Measurements from ENCODE around the gene CYB561D1. TPM values are rescaled to one million over a fixed set of nuclear protein-coding genes. Genes with fewer than 3 reads are reported as not detected.

The CYB561D1 gene
- total and polyA plus RNA-seq, 9 of the 15 experiments (the other 6 are each of a cell fraction or from before 2014, with no cell fraction given): 0.71 to 7.2 (median 3.5) TPM

DNA sequence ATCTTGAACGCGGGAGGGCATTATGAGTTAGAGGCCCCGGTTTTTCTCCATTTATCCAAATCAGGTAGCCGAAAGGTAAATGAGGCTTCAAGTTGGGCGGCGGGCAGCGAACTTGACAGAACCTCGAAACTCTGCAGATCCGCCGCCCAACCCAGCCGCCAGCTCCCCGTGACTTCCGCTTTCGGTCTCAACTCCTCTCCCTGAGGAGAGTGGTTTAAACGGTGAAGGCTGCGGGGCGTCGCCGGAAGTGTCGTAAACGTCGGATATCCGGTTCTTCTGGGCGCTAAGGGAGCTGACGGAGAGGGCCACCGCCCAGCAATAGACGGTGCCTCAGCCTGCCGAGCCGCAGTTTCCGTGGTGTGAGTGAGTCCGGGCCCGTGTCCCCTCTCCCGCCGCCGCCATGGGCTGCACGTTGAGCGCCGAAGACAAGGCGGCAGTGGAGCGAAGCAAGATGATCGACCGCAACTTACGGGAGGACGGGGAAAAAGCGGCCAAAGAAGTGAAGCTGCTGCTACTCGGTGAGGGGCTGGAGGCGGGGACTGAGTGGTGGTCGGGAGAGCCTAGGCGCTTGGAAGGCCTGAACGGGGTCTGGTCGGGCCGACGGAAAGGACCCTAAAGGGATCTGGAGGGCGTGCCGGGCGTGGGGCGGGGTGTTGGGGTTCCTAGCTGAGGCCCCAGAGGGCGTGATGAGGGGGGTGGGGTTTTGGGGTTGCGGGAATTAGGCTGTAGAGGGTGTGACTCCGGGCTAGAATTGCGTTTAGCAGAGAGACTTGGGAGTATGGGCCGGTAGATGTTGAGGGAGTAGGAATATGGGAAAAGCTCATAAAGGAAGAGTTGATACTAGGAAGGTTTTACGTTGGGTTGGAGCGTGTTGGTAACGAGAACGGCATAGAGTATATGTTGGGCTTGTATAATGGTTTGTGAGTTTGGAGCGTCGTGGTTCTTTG is 54.7 kb downstream of the CYB561D1 start, which contains the start of gene GNAI3 (continued):
- TF ChIP-seq CCAR2 (IDR thresholded peaks at IDR 0.05; ENCODE audit: low read depth, low read length) (no peak), SIX5 (IDR thresholded peaks at IDR 0.05; ENCODE audit: borderline replicate concordance in 1 of 2, insufficient read depth in 1 of 2, low read depth in 1 of 2, low read length in 2 of 2) (no peak), RBBP5 (IDR thresholded peaks at IDR 0.05; ENCODE audit: borderline replicate concordance, insufficient read depth, low read length, poor library complexity, severe bottlenecking) (peak; percentile 96), GTF2F1 (IDR thresholded peaks at IDR 0.05; ENCODE audit: low read depth, low read length) (0 out of 2 replicates have a peak, but pooled peaks have one; percentile 20), FOXA1 (IDR thresholded peaks at IDR 0.05; ENCODE audit: borderline replicate concordance) (no peak), RBM25 (IDR thresholded peaks at IDR 0.05; ENCODE audit: low read depth, low read length, severe bottlenecking) (no peak), SRSF9 (IDR thresholded peaks at IDR 0.05; ENCODE audit: borderline replicate concordance, low read depth, low read length) (no peak), BMI1 (IDR thresholded peaks at IDR 0.05; ENCODE audit: low read length) (no peak), E2F3 (CRISPR knock-in tag; IDR thresholded peaks at IDR 0.05) (no peak), ZNF184 (CRISPR knock-in tag; IDR thresholded peaks at IDR 0.05) (no peak), NFYB (IDR thresholded peaks at IDR 0.05; ENCODE audit: extremely low read depth, insufficient read length) (no peak), SMAD1 (IDR thresholded peaks at IDR 0.05; ENCODE audit: low read depth, low read length, partially characterized antibody) (peak; percentile 90), KLF10 (CRISPR knock-in tag; IDR thresholded peaks at IDR 0.05) (no peak), CSDE1 (IDR thresholded peaks at IDR 0.05) (no peak)
- TF ChIP-seq, protein P1, sequence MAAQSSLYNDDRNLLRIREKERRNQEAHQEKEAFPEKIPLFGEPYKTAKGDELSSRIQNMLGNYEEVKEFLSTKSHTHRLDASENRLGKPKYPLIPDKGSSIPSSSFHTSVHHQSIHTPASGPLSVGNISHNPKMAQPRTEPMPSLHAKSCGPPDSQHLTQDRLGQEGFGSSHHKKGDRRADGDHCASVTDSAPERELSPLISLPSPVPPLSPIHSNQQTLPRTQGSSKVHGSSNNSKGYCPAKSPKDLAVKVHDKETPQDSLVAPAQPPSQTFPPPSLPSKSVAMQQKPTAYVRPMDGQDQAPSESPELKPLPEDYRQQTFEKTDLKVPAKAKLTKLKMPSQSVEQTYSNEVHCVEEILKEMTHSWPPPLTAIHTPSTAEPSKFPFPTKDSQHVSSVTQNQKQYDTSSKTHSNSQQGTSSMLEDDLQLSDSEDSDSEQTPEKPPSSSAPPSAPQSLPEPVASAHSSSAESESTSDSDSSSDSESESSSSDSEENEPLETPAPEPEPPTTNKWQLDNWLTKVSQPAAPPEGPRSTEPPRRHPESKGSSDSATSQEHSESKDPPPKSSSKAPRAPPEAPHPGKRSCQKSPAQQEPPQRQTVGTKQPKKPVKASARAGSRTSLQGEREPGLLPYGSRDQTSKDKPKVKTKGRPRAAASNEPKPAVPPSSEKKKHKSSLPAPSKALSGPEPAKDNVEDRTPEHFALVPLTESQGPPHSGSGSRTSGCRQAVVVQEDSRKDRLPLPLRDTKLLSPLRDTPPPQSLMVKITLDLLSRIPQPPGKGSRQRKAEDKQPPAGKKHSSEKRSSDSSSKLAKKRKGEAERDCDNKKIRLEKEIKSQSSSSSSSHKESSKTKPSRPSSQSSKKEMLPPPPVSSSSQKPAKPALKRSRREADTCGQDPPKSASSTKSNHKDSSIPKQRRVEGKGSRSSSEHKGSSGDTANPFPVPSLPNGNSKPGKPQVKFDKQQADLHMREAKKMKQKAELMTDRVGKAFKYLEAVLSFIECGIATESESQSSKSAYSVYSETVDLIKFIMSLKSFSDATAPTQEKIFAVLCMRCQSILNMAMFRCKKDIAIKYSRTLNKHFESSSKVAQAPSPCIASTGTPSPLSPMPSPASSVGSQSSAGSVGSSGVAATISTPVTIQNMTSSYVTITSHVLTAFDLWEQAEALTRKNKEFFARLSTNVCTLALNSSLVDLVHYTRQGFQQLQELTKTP (IDR thresholded peaks at IDR 0.05; ENCODE audit: low read depth in 1 of 2, partially characterized antibody in 2 of 2): no peak
- TF ChIP-seq, protein P2, sequence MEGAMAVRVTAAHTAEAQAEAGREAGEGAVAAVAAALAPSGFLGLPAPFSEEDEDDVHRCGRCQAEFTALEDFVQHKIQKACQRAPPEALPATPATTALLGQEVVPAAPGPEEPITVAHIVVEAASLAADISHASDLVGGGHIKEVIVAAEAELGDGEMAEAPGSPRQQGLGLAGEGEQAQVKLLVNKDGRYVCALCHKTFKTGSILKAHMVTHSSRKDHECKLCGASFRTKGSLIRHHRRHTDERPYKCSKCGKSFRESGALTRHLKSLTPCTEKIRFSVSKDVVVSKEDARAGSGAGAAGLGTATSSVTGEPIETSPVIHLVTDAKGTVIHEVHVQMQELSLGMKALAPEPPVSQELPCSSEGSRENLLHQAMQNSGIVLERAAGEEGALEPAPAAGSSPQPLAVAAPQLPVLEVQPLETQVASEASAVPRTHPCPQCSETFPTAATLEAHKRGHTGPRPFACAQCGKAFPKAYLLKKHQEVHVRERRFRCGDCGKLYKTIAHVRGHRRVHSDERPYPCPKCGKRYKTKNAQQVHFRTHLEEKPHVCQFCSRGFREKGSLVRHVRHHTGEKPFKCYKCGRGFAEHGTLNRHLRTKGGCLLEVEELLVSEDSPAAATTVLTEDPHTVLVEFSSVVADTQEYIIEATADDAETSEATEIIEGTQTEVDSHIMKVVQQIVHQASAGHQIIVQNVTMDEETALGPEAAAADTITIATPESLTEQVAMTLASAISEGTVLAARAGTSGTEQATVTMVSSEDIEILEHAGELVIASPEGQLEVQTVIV (CRISPR knock-in tag; IDR thresholded peaks at IDR 0.05; ENCODE audit: borderline replicate concordance): peak; percentile 91
- TF ChIP-seq, protein P3, sequence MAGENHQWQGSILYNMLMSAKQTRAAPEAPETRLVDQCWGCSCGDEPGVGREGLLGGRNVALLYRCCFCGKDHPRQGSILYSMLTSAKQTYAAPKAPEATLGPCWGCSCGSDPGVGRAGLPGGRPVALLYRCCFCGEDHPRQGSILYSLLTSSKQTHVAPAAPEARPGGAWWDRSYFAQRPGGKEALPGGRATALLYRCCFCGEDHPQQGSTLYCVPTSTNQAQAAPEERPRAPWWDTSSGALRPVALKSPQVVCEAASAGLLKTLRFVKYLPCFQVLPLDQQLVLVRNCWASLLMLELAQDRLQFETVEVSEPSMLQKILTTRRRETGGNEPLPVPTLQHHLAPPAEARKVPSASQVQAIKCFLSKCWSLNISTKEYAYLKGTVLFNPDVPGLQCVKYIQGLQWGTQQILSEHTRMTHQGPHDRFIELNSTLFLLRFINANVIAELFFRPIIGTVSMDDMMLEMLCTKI (IDR thresholded peaks at IDR 0.05; ENCODE audit: partially characterized antibody): no peak
- TF ChIP-seq, protein P4, sequence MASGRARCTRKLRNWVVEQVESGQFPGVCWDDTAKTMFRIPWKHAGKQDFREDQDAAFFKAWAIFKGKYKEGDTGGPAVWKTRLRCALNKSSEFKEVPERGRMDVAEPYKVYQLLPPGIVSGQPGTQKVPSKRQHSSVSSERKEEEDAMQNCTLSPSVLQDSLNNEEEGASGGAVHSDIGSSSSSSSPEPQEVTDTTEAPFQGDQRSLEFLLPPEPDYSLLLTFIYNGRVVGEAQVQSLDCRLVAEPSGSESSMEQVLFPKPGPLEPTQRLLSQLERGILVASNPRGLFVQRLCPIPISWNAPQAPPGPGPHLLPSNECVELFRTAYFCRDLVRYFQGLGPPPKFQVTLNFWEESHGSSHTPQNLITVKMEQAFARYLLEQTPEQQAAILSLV (tag; IDR thresholded peaks at IDR 0.05): no peak

Measured in K562 (cell line).